Trophoblast cell (in vitro differentiated cells and primary cell): Measurements from ENCODE around the gene USP9X.
"Not testable (repeated sequence)": the region's sequence is repeated elsewhere in the genome, so short reads cannot be mapped to it uniquely, and the experiment has no call there.

Experiments used
- DNase-seq, 2 donors: peaks; one replicate each; pipeline ENCODE4 v3.0.0-alpha.2; 2016
- H2AFZ ChIP-seq: 2 replicates; pipeline ENCODE4 v1.6.1; 2013; ENCODE audit warnings: low read length, moderate library complexity, mild to moderate bottlenecking; ENCODE audit not compliant: insufficient read depth, poor library complexity
- H2AK5ac ChIP-seq: 2 replicates; pipeline ENCODE4 v1.6.1; 2013; ENCODE audit warnings: mild to moderate bottlenecking, low read length
- H2BK120ac ChIP-seq: 2 replicates; pipeline ENCODE4 v1.6.1; 2013; ENCODE audit warnings: low read length, mild to moderate bottlenecking, moderate library complexity; ENCODE audit not compliant: insufficient read depth, poor library complexity
- H2BK12ac ChIP-seq: 2 replicates; pipeline ENCODE4 v1.6.1; 2013; ENCODE audit warnings: mild to moderate bottlenecking, low read length, moderate library complexity
- H2BK5ac ChIP-seq: 2 replicates; pipeline ENCODE4 v1.6.1; 2013; ENCODE audit warnings: low read length, low read depth, moderate library complexity, mild to moderate bottlenecking; ENCODE audit not compliant: poor library complexity
- H3K14ac ChIP-seq: 2 replicates; pipeline ENCODE4 v1.6.1; 2013; ENCODE audit warnings: mild to moderate bottlenecking, low read length
- H3K18ac ChIP-seq: 2 replicates; pipeline ENCODE4 v1.6.1; 2013; ENCODE audit warnings: mild to moderate bottlenecking, low read length
- H3K23ac ChIP-seq: 2 replicates; pipeline ENCODE4 v1.6.1; 2013; ENCODE audit warnings: low read length
- H3K27ac ChIP-seq: 2 replicates; pipeline ENCODE4 v1.5.1; 2013; ENCODE audit warnings: low read depth, mild to moderate bottlenecking, inconsistent platforms, low read length, moderate library complexity
- H3K27me3 ChIP-seq: 2 replicates; pipeline ENCODE4 v1.6.1; 2013; ENCODE audit warnings: inconsistent platforms, mild to moderate bottlenecking, low read length, moderate library complexity; ENCODE audit not compliant: insufficient read depth
- H3K36me3 ChIP-seq, 2 experiments: 1 replicate in 1 of 2; 2 replicates in 1 of 2; pipeline ENCODE4 v1.6.1; 2013; ENCODE audit warnings: low read length in 2 of 2, mild to moderate bottlenecking in 2 of 2, moderate library complexity in 1 of 2; ENCODE audit not compliant: insufficient read depth in 2 of 2, control insufficient read depth in 1 of 2
- H3K4ac ChIP-seq: 2 replicates; pipeline ENCODE4 v1.6.1; 2013; ENCODE audit warnings: low read depth, mild to moderate bottlenecking, low read length, moderate library complexity
- H3K4me1 ChIP-seq, 2 experiments: 1 replicate in 1 of 2; 2 replicates in 1 of 2; pipeline ENCODE4 v1.6.1; 2013; ENCODE audit warnings: low read length in 2 of 2, mild to moderate bottlenecking in 2 of 2, moderate library complexity in 1 of 2; ENCODE audit not compliant: insufficient read depth in 2 of 2, control insufficient read depth in 1 of 2
- H3K4me2 ChIP-seq: 2 replicates; pipeline ENCODE4 v1.6.1; 2013; ENCODE audit warnings: inconsistent platforms, mild to moderate bottlenecking, low read length, moderate library complexity
- H3K4me3 ChIP-seq: 2 replicates; pipeline ENCODE4 v1.5.1; 2013; ENCODE audit warnings: mild to moderate bottlenecking, low read depth, low read length, inconsistent platforms
- H3K79me1 ChIP-seq: one replicate; pipeline ENCODE4 v1.6.1; 2013; ENCODE audit warnings: low read length
- H3K79me2 ChIP-seq: 2 replicates; pipeline ENCODE4 v1.6.1; 2013; ENCODE audit warnings: low read length, mild to moderate bottlenecking; ENCODE audit not compliant: control insufficient read depth, insufficient read depth, poor library complexity
- H3K9ac ChIP-seq: 2 replicates; pipeline ENCODE4 v1.6.1; 2013; ENCODE audit warnings: mild to moderate bottlenecking, low read length
- H3K9me3 ChIP-seq: 2 replicates; pipeline ENCODE4 v1.6.1; 2013; ENCODE audit warnings: low read depth, mild to moderate bottlenecking, control low read depth, inconsistent platforms, low read length; ENCODE audit not compliant: insufficient read depth
- H4K12ac ChIP-seq: 2 replicates; pipeline ENCODE4 v1.6.1; 2013; ENCODE audit warnings: low read depth, mild to moderate bottlenecking, low read length, moderate library complexity
- H4K8ac ChIP-seq: 2 replicates; pipeline ENCODE4 v1.6.1; 2013; ENCODE audit warnings: low read depth, mild to moderate bottlenecking, low read length, moderate library complexity
- H4K91ac ChIP-seq: one replicate; pipeline ENCODE4 v1.6.1; 2013; ENCODE audit warnings: low read depth, mild to moderate bottlenecking, low read length, moderate library complexity
- WGBS: extraction: QIAGEN DNeasy Blood & Tissue Kit; methylation state at CpG from one replicate; pipeline ENCODE4 v1.1.7; 2013; ENCODE audit warnings: missing lambda C conversion rate; ENCODE audit not compliant: insufficient read length, insufficient coverage; ENCODE audit errors: extremely low coverage; 5-methylcytosine and 5-hydroxymethylcytosine counted together

Gene USP9X

DNA sequence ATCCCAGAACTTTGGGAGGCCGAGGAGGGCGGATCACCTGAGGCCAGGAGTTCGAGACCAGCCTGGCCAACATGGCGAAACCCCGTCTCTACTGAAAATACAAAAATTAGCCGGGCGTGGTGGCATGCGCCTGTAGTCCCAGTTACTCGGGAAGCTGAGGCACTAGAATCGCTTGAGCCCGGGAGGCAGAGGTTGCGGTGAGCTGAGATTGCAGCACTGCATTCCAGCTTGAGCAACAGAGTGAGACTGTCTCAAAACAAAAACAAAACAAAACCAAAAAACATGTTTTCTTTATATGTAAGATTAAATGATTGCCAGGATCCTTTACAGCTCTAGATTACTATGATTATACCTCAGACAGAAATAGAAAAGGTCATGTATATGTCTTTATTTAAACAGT, 66.5 kb downstream of the USP9X start:
- H3K4ac ChIP-seq, H2BK120ac ChIP-seq, H3K23ac ChIP-seq, H3K4me1 ChIP-seq, H3K4me2 ChIP-seq, H2AK5ac ChIP-seq, H3K4me3 ChIP-seq, H4K91ac ChIP-seq, H3K36me3 ChIP-seq, H4K12ac ChIP-seq, H3K18ac ChIP-seq, H3K27ac ChIP-seq, H3K79me1 ChIP-seq, H2BK5ac ChIP-seq, H4K8ac ChIP-seq, H2BK12ac ChIP-seq, H2AFZ ChIP-seq, H3K9me3 ChIP-seq, H3K79me2 ChIP-seq, H3K9ac ChIP-seq, H3K27me3 ChIP-seq, H3K14ac ChIP-seq: not testable (repeated sequence)
- peak; percentile 61 to 75 for DNase-seq
- WGBS: no CpG with 5 or more reads among the region's 12 CpGs

DNA sequence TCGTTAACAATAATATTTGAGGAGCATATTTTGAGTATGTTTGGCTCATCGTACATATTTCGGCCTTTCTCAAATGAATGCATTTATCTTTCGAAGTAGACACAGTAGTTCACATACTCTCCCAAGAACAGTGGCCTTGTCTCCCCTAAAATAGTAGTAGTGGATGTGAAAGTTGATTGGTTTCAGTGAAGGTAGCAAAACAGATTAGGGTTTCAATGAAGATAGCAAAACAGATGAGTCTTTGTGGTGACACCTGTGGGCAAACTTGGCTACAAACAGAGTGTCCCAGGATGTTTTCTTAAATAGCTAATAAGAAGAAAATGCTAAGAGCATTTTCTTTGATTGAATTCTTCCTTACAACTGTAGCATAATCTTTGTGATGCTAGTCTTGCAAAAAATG, 67.0 kb downstream of the USP9X start:
- no peak overlapping the region for H4K91ac ChIP-seq
- H3K79me2 ChIP-seq: no peaks in the 10 kb centered on the region
- no peak overlapping the region for H3K4me3 ChIP-seq
- no peaks in the 10 kb centered on the region for H3K9me3 ChIP-seq
- H3K23ac ChIP-seq: no peak overlapping the region
- no peak overlapping the region for H2BK5ac ChIP-seq
- H3K4me1 ChIP-seq: no peaks in the 10 kb centered on the region
- no peak overlapping the region for H3K18ac ChIP-seq
- no peak overlapping the region for H3K14ac ChIP-seq
- no peak overlapping the region for H2BK120ac ChIP-seq
- H3K79me1 ChIP-seq: no peaks in the 10 kb centered on the region
- H3K27ac ChIP-seq: no peak overlapping the region
- no peak overlapping the region for H3K4ac ChIP-seq
- WGBS: no CpG with 5 or more reads among the region's 4 CpGs
- H3K27me3 ChIP-seq: no peaks in the 10 kb centered on the region
- H2AK5ac ChIP-seq: no peak overlapping the region
- H3K4me2 ChIP-seq: no peak overlapping the region
- H4K8ac ChIP-seq: no peak overlapping the region
- H2BK12ac ChIP-seq: no peak overlapping the region
- peaks cover 6 to 11% of the 10 kb centered on the region in 2 experiments for H3K36me3 ChIP-seq
- H4K12ac ChIP-seq: no peak overlapping the region
- DNase-seq: no peak
- H2AFZ ChIP-seq: no peak overlapping the region
- H3K9ac ChIP-seq: no peak overlapping the region

DNA sequence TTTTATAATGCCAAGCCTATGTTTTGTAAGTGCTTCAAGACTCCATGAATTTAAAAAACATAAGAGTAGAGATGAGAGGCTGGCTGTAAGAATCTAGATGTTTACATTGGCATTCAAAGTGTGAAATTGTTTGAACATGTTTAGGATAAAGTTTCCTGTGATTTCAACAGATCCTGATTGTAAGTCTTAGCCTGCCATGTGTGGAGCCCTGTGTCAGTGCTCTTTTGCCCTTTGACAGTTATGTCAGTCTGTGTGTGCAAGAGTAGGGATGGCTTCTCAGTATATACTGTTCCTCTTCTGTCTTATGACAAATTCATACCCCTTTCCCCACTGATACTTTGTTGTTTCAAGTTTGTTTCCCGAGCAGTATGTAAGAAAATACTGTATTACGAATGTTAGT, 68.2 kb downstream of the USP9X start:
- Histone ChIP-seq H3K4ac (no peak overlapping the region), H3K27me3 (no peaks in the 10 kb centered on the region), H3K79me2 (no peaks in the 10 kb centered on the region), H2AK5ac (no peak overlapping the region), H3K23ac (no peak overlapping the region), H3K4me3 (no peak overlapping the region), H3K79me1 (no peaks in the 10 kb centered on the region), H2BK5ac (no peak overlapping the region), H2BK12ac (no peak overlapping the region), H3K27ac (no peak overlapping the region), H3K36me3 (peaks cover 7 to 12% of the 10 kb centered on the region in 2 experiments), H2AFZ (no peak overlapping the region), H4K12ac (no peak overlapping the region), H4K91ac (no peak overlapping the region), H3K14ac (no peak overlapping the region), H3K4me1 (no peaks in the 10 kb centered on the region), H4K8ac (no peak overlapping the region), H3K9ac (no peak overlapping the region), H2BK120ac (no peak overlapping the region), H3K9me3 (no peaks in the 10 kb centered on the region), H3K4me2 (no peak overlapping the region), H3K18ac (no peak overlapping the region)
- WGBS: no CpG with 5 or more reads among the region's 2 CpGs
- DNase-seq: no peak

DNA sequence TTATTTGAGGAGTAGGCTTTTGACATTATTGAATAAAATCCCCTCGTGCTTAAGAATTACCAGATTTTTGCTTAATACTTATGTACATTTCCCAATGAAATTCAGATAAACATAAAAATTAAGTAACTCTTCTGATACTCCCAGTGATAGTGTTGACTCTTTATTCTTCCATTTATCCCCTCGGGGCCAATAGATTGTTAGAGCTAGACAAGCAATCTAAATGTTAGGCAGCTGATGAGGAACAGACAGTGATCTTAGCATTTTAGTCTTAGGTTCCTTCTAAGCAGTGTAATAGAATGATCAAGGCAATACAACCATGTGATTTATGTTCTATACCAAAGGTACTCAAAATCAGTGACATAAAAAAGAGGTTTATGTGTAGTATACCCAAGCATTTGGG, 68.7 kb downstream of the USP9X start:
- H2BK5ac ChIP-seq: no peak overlapping the region
- H3K4me2 ChIP-seq: no peak overlapping the region
- no peak overlapping the region for H3K27ac ChIP-seq
- no peak overlapping the region for H3K14ac ChIP-seq
- peak in 1 of 2 donors; percentile 52 for DNase-seq
- H3K9me3 ChIP-seq: no peaks in the 10 kb centered on the region
- no peak overlapping the region for H2BK12ac ChIP-seq
- H3K79me2 ChIP-seq: no peaks in the 10 kb centered on the region
- WGBS: no CpG with 5 or more reads among the region's 2 CpGs
- H3K36me3 ChIP-seq: peaks cover 7 to 12% of the 10 kb centered on the region in 2 experiments
- no peak overlapping the region for H2AFZ ChIP-seq
- no peak overlapping the region for H3K9ac ChIP-seq
- no peaks in the 10 kb centered on the region for H3K4me1 ChIP-seq
- H4K8ac ChIP-seq: no peak overlapping the region
- no peak overlapping the region for H3K18ac ChIP-seq
- no peak overlapping the region for H4K91ac ChIP-seq
- H3K79me1 ChIP-seq: no peaks in the 10 kb centered on the region
- no peak overlapping the region for H3K23ac ChIP-seq
- H4K12ac ChIP-seq: no peak overlapping the region
- no peak overlapping the region for H2BK120ac ChIP-seq
- H3K4ac ChIP-seq: no peak overlapping the region
- H3K4me3 ChIP-seq: no peak overlapping the region
- H2AK5ac ChIP-seq: no peak overlapping the region
- no peaks in the 10 kb centered on the region for H3K27me3 ChIP-seq
